Activated CD8-positive, alpha-beta T cell treated with anti-CD3 and anti-CD28 coated beads for 36 hours (primary cell): Measurements from ENCODE around the gene PFDN2. TPM values are rescaled to one million over a fixed set of nuclear protein-coding genes. Genes with fewer than 3 reads are reported as not detected.

ENCODE experiments used
- ATAC-seq: fragments of 200-7000 bp; cut with Tn5 transposase; one replicate; pipeline ENCODE4 v1.10.0; 2021; ENCODE audit warnings: mild to moderate bottlenecking, moderate library complexity
- CTCF ChIA-PET: fragments of 350-600 bp; sonication (Branson Sonifier 250); formaldehyde crosslinking; loops from one replicate; lab custom pipeline; 2021; ENCODE audit warnings: antibody characterized with exemption; lab: Charles Lee
- POLR2A ChIA-PET: fragments of 350-600 bp; sonication (Branson Sonifier 250); formaldehyde crosslinking; loops from one replicate; lab custom pipeline; 2021; ENCODE audit warnings: antibody characterized with exemption; lab: Charles Lee
- DNase-seq: peaks from one replicate; pipeline ENCODE4 v3.0.0-alpha.2; 2020
- H3K27ac Mint-ChIP-seq: one replicate; pipeline ENCODE4 v1.8.0; 2021; ENCODE audit warnings: mild to moderate bottlenecking, mixed read lengths
- H3K27me3 Mint-ChIP-seq: one replicate; pipeline ENCODE4 v1.8.0; 2021; ENCODE audit warnings: mixed read lengths
- H3K36me3 Mint-ChIP-seq: one replicate; pipeline ENCODE4 v1.8.0; 2021; ENCODE audit warnings: low read depth, mixed read lengths
- H3K4me1 Mint-ChIP-seq: one replicate; pipeline ENCODE4 v1.8.0; 2021; ENCODE audit warnings: low read depth, mixed read lengths
- H3K4me3 Mint-ChIP-seq: one replicate; pipeline ENCODE4 v1.8.0; 2021; ENCODE audit warnings: mild to moderate bottlenecking, moderate library complexity, mixed read lengths
- H3K9me3 Mint-ChIP-seq: one replicate; pipeline ENCODE4 v1.8.0; 2021; ENCODE audit warnings: mixed read lengths
- CTCF ChIP-seq: fragments of 200-600 bp; IDR thresholded peaks from one replicate; pipeline ENCODE4 v1.8.0; 2022; ENCODE audit warnings: antibody characterized with exemption, mild to moderate bottlenecking
- intact Hi-C: fragments of 100-400 bp; cut with micrococcal nuclease; formaldehyde crosslinking; loops from one replicate; pipeline ENCODE4 v1.10.0; 2022
- total RNA-seq, 2 experiments: library from RNA; stranded (reverse); gene quantifications; one replicate each; pipeline ENCODE4 v1.2.3, GENCODE V29; 2021

Gene PFDN2
- total RNA-seq, 2 experiments from 2014 or later: 137 to 144 TPM

DNA sequence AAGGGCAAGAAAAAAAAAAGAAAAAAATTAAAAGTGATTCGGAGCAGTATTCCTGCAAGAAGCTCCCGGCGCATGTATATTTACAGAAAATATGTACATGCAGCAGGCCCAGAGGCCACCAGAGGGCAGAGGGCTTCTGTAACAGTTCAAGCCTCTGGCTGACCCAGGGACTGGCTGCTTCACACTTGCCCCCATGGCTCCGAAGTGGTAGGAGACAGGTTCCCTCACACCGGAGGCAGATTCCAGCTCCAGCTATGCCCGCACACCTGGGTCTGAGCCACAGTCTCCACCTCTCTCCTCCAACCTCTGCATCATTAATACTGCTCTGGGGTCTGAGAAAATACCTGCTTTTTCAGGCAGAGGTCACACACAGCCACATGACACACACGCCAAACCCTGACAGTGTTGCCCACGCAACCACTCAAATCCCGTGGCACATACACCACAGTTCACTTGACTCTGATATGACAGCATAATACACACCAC lies 45.9 kb downstream of the PFDN2 start:
- CTCF ChIA-PET: interaction anchor here (0.6 to 11.1 kb wide), 23 partner anchors 10 to 110 kb away, joined by 3 to 200 read pairs (median 4); partner anchors contain the start of genes DEDD, KLHDC9, NECTIN4 and NIT1
- intact Hi-C loops: no loop called here
- ATAC-seq: no peak
- peak; percentile 81 for TF ChIP-seq CTCF
- POLR2A ChIA-PET: interaction anchor here (0.6 to 5.3 kb wide), 9 partner anchors 10 to 94 kb away, joined by 3 to 57 read pairs (median 4); partner anchors contain the start of genes KLHDC9, NECTIN4, UFC1 and USF1
- Mint-ChIP-seq H3K27ac (peak overlapping the region; percentile 30), H3K4me3 (no peak overlapping the region), H3K9me3 (no peaks in the 10 kb centered on the region), H3K4me1 (peaks cover 34% of the 10 kb centered on the region), H3K36me3 (peaks cover 20% of the 10 kb centered on the region), H3K27me3 (no peaks in the 10 kb centered on the region)
- DNase-seq: peak; percentile 81

DNA sequence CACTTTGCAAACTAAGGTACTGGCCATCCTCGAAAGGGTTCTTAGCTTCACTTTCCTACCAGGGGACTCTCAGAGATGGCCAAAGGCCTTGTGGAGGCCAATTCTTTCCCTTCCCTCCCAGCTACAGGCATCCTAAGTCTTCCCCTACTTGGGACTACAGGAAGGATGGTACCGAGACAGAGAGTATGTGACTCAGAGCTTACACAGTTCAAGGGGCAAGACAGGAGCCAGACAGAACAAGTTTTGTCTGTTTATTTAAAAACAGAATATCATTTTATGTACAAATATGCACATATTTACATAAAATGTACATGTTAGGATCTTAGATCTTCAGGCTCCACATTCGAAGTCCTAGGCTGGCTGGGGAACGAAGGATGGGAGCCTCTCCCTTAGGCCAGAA lies 47.1 kb downstream of the PFDN2 start:
- intact Hi-C loops: no loop called here
- ChIA-PET CTCF (interaction anchor here (0.7 to 11.1 kb wide), 17 partner anchors 11 to 422 kb away, joined by 3 to 200 read pairs (median 4); partner anchors contain the start of genes KLHDC9, NECTIN4, NIT1 and PFDN2), POLR2A (interaction anchor here (0.7 to 7.6 kb wide), 8 partner anchors 9 to 84 kb away, joined by 3 to 99 read pairs (median 8); partner anchors contain the start of genes KLHDC9, NECTIN4, UFC1 and USF1)
- DNase-seq: no peak
- Mint-ChIP-seq H3K4me1 (peaks cover 40% of the 10 kb centered on the region), H3K27ac (peak overlapping the region; percentile 98), H3K4me3 (no peak overlapping the region), H3K27me3 (no peaks in the 10 kb centered on the region), H3K36me3 (peaks cover 30% of the 10 kb centered on the region), H3K9me3 (no peaks in the 10 kb centered on the region)
- ATAC-seq: no peak
- no peak for TF ChIP-seq CTCF

GRCh38 chr1:161069731-161070270 lies 48.0 kb downstream of the PFDN2 start, which contains the start of gene ARHGAP30:
Gene ARHGAP30 (minus strand): TSS chr1:161069891. CDS start chr1:161069624, 267 bp downstream.
- ChIA-PET CTCF (interaction anchor here (0.7 to 11.1 kb wide), 15 partner anchors 10 to 421 kb away, joined by 3 to 200 read pairs (median 4); partner anchors contain the start of genes KLHDC9, PPOX, TSTD1 and USF1), POLR2A (interaction anchor here (0.7 to 7.6 kb wide), 11 partner anchors 10 to 85 kb away, joined by 3 to 99 read pairs (median 5); partner anchors contain the start of genes F11R, KLHDC9, NECTIN4 and UFC1)
- Mint-ChIP-seq H3K9me3 (no peaks in the 10 kb centered on the region), H3K4me1 (peaks cover 45% of the 10 kb centered on the region), H3K27me3 (no peaks in the 10 kb centered on the region), H3K4me3 (peak within 1 kb of the TSS; percentile 97), H3K36me3 (peaks cover 32% of the 10 kb centered on the region), H3K27ac (peak within 1 kb of the TSS; percentile 98)
- TF ChIP-seq CTCF: no peak
- ATAC-seq: peak; percentile 79
- intact Hi-C loops: loop anchor here (5.0 kb wide), 1 partner anchor 32 kb away; no protein-coding TSS in a partner anchor
- DNase-seq: peak; percentile 98

DNA sequence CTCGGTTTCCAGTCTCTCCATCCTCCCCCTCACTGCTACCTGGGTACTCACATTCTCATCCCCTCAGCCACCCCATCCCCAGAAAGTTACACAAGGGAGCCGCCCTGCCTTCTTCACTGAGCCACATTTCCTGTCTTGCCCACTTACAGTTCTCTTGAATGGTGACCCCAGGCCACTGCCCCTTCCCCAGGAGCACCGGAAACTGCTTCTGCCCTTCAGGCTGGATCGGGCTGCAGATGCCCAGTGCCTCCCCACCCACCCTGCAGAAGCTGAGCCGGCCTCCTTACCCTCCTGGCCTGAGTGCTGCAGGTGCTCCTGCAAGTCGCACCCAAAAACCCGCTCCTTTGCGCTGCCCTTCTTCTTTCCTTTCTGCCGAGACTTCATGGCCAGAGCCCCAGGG lies 48.6 kb downstream of the PFDN2 start:
- Mint-ChIP-seq H3K9me3 (no peaks in the 10 kb centered on the region), H3K4me3 (peak overlapping the region; percentile 97), H3K36me3 (peaks cover 38% of the 10 kb centered on the region), H3K4me1 (peaks cover 50% of the 10 kb centered on the region), H3K27ac (peak overlapping the region; percentile 98), H3K27me3 (no peaks in the 10 kb centered on the region)
- ChIA-PET CTCF (interaction anchor here (1.0 to 11.1 kb wide), 11 partner anchors 10 to 97 kb away, joined by 3 to 200 read pairs (median 4); partner anchors contain the start of genes KLHDC9, PPOX and USF1), POLR2A (interaction anchor here (0.7 to 7.6 kb wide), 10 partner anchors 9 to 85 kb away, joined by 3 to 99 read pairs (median 5); partner anchors contain the start of genes F11R, KLHDC9, NECTIN4 and UFC1)
- DNase-seq (peak; percentile 23), ATAC-seq (no peak)
- intact Hi-C loops: loop anchor here (5.0 kb wide), 1 partner anchor 33 kb away; no protein-coding TSS in a partner anchor
- no peak for TF ChIP-seq CTCF
